Measurements from ENCODE around the gene SAMD5.

DNA sequence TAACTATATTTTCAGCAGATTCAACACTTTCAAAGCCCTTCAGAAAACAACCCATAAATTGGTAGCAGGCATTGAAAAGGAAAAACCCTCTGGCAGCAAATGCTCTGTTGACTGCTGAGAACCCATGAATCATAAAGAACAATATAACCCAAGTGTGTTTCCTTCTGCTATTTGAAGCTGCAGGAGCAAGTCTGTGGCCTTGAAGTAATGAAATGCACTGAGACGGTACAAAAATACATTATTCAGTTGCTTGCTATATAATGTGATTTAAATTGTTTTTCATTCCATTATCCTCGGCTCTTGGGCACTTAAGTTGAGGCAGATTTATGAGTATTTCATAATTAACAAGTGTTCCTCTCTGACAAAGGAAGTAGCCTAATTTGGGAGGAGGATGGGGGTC lies 40.6 kb upstream of the SAMD5 start:
- TF ChIP-seq CTCF (IDR thresholded peaks at IDR 0.05) (no peak), ZFX (IDR thresholded peaks at IDR 0.05; ENCODE audit: borderline replicate concordance) (no peak)
